Measurements from ENCODE around the gene B4GALNT4.
"Not testable (repeated sequence)": the region's sequence is repeated elsewhere in the genome, so short reads cannot be mapped to it uniquely, and the experiment has no call there.

The B4GALNT4 gene

DNA sequence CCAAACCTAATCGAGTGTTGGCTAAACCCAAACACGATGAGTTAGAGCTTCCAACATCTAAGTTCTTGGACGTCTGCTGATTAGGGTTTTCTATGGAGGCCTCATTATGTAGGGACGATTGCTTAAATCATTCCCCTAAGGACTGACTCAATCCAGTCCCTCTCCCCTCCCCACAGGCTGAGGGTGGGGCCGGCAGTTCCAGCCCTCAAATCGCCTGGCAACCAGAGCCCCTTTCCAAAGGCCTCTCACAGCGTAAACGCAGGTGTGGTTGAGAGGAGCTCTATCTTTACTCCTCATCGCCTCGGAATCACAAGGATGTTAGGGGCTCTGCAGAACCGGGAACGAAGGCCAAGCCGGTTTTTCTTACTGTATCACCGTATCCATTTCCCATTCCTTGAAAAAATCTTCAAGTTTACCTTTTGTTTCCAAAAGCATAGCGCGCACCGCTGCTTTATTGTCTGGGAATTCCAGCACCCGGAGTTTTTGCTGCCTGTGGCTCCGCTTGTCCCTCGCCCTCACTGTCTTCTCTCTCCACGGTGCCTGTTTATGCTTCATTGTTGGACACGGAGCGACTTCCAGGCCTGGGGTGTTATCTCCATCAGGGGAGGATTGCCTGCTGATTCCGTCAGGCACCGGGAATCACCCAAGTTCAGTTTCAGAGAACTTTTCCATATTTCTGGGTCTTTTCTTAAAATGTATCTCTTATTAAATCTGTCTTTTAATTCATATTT lies 34.9 kb upstream of the B4GALNT4 start:
- no peak for DNase-seq (ENCODE audit: low read depth)

DNA sequence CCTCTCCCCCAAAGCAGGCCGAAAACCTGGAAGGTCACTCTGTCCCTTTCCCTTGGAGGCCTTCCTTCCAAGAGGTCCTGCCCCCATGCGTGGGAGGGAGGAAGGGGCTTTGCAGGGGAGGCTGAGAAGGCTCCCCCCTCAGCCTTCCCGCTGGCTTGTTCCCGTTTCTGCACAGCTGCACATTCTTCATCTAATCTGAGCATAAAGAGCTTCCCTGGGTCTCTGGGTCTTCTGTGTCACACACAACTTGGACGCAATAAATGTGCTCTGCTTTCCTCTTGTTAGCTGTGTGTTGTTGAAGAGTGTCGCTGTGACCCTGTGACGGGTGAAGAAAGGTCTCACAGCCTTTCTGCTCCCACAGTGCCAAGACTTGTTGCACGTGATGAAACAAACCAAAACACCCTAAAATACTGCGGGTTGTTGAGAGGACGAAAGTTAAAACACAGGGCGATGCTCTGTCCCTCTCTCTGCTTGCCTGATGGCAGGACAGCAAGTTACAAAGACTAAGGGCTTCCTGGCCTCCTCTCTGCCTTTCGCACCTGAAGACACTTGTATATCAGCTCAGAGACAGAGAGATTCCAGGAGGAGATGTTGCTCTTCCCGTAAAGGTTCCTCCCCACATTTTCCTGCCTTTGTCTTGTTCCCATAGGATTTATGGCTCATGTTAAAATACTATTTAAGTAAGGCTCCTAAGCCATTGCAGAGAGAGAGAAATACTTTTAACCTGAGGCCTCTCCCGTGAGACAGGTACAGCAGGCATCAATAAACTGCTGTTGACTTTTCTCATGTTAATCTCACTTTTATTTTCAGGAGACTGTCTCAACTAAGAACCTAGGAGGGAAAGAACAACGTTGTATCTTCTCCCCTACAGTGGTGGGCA lies 33.3 kb upstream of the B4GALNT4 start:
- no peak for DNase-seq (ENCODE audit: low read depth)

DNA sequence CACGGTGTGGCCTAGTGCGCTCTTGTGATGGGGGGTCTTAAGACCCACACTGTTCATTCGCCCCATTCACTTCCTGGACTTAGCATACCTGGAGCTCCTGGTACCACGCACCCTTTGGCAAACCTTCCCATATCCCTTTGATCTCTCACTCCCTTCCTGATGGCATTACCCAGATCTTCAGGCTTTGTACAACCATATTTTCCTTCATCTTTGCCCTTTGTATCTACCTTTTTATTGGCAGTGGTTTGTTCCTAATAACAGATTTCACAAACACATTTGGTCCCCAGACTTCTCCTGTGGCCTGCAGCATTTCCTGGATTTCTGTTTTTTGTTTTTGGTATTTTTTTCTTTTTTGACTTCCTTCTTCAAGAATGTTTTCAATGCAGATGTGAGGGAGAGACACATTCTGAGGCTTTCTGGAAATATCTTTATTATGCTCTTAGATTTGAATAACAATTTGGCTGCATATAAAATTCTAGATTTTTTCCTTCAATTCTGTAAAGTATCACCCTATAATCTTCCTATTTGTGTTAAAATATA lies 32.6 kb upstream of the B4GALNT4 start:
- DNase-seq (ENCODE audit: low read depth) = no peak

DNA sequence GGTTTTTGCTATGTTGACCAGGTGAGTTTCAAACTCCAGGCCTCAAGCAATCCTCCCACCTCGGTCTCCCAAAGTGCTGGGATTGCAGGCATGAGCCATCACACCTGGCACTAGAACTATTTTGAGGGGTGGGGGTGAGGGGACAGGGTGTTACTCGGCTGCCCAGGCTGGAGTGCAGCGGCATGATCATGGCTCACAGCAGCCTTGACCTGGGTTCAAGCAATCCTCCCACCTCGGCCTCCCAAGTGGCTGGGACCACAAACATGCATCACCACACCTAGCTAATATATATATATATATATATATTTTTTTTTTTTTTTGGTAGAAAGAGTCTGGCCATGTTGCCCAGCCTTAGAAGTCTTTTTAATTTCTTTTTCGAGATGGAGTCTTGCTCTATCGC lies 31.6 kb upstream of the B4GALNT4 start:
- DNase-seq (ENCODE audit: low read depth) = no peak

DNA sequence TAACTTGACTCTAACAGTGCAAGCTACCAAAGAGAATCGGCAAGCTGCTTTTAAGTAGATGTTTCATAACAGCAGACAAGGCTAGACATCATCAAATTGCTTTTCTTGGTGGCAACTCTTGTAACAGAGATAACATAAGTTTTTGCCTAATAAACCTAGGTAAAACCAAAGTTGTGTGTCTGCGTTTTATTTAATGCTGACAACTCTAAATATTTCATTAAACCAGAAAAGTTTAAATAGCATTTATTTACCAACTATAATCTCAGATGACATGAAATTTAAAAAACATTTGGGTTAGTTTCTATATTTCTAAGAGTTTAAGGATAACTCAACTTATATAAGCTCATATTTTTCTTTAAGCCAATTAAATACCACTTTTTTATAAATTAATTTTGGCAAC lies 29.3 kb upstream of the B4GALNT4 start:
- DNase-seq (ENCODE audit: low read depth) = no peak

DNA sequence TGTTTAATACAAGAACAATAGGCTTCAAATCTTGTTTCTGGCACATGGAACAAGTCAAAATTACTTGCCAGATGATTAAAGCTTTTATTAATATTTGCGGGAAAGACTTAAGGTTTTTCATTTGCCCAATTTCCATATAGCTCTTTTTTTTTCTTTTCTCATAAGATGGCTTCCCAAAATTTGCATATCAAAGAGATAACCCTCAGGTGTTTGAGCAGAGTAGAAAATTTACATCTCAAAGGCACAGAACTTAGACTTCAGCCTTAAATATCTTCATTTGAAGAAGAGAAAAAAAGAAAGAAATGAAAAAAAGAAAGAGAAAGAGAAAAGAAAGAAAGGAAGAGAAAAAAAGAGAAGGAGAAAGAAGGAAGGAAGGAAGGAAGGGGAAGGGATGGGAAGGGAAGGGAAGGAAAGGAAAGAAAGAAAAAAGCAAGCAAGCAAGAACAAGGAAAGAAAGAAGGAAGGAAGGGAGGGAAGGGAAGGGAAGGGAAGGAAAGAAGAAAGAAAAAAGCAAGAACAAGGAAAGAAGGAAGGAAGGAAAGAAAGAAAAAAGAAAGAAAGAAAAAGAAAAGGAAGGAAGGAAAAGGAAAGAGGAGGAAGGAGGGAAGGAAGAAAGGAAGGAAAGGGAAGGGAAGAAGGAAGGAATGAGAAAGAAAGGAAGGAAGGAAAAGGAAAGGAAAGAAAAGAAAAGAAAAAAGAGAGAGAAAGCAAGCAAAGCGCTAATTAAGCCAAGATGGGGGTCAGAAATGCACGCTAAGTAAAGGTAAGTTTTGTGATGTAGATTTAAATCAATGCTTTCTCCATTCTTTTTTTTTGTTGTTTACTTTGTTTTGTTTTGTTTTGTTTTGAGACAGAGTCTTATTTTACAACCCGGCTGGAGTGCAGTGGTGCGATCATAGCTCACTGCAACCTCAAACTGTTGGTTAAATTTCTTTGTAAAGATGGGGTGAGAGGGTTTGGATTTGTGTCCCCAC lies 28.5 kb upstream of the B4GALNT4 start:
- DNase-seq (ENCODE audit: low read depth) = no peak

DNA sequence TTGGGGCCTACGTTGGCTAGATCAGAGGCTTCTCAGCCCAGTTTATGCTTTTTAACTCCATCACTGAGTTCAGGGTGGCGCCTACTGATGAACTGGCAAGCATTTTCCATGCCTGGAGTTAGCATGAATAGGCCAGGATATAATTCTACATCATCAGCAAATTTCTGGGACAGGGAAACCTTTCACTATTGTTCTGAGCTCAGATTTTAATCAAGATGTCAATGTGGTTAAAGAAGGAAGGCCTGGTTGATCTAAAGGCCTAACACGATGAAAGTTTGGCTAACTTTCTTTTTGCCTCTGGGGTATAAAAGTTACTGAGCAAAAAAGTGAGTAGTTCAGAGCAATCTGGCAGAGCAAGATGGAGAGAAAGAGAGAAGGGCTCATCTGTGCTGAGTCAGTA lies 27.0 kb upstream of the B4GALNT4 start:
- DNase-seq (ENCODE audit: low read depth) = no peak

DNA sequence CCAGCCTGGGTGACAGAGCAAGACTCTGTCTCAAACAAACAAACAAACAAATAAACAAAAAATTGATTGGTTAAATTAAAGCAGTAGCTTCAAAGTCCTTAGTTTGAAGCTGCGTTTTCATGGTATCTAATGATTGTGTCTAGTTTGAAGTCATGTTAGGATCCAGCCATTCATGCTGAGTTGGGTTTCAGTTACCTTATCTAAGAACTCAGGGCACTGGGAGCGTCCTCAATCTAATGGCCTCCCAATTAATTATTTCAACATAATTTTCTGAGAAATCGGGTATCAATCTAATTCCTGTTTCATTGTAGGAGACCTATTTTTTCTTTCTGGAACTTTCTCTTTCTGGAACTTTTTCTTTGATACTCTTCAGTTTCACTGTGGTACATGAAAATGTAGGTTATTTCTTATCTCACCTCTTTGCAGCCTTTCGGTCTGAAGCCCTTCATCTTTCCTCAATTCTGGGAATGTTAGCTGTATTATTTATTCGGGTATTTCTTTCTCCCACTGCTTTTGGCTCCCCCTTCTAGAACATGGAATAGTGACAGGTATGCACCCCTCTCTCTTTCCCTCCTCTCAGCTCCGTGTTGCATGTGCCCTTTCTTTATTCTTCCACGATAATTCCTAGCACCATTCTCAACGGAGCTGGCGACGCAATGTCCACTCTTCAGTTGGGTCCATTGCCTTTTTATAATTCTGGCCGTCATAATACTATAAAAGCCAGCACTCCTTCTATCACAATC lies 24.3 kb upstream of the B4GALNT4 start:
- no peak for DNase-seq (ENCODE audit: low read depth)

DNA sequence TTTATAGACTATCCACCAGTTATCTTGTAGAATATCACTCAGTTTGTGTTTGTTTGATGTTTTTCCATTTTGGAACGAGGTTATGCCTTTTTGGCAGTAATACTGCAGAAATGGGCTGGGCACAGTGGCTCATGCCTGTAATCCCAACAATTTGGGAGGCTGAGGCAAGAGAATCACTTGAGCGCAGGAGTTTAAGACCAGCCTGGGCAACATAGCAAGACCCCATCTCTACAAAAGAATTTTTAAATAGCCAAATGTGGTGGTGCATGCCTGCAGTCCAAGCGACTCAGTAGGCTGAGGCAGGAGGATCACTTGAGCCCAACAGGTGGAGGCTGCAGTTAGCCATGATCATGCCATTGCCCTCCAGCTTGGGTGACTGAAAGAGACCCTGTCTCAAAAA lies 22.8 kb upstream of the B4GALNT4 start:
- no peak for DNase-seq (ENCODE audit: low read depth)

DNA sequence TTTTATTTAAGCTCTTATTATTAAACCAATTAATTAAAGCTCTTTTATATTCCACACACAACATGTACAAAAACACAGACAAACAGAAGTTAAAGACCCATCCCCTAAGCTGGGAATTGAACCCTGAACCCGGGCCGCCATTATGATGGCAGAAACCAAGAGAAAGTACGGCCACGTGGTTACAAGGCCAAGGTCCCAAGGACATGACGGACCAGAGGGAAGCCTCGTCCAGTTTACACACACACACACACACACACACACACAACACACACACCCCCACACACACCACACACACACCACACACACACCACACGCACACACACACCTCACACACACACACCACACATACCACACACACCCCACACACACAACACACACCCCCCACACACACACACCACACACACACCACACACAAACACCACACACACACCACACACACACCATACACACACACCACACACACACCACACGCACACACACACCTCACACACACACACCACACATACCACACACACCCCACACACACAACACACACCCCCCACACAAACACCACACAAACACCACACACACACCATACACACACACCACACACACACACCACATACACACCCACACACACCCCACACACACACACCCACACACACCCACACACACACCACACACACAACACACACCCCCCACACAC lies 19.9 kb upstream of the B4GALNT4 start:
- DNase-seq (ENCODE audit: low read depth) = not testable (repeated sequence)

DNA sequence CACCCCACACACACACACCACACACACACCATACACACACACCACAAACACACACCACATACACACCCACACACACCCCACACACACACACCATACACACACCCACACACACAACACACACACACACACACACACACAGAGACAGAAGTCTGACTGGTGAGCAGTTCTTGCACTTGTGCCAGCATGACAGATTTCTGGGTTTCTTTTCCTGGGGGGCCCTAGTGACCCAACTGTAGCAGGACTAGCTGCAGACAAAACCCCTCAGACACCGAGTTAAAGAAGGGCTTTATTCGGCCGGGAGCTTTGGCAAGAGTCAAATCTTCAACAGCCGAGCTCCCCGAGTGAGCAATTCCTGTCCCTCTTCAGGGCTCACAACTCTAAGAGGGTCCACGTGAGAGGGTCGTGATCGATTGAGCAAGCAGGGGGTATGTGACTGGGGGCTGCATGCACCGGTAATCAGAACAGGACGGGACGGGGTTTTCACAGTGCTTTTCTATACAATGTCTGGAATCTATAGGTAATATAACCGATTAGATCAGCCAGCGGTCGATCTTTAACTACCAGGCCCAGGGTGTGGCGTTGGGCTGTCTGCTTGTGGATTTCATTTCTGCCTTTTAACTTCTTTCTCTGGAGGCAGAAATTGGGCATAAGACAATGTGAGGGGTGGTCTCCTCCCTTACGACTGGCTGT lies 19.1 kb upstream of the B4GALNT4 start:
- not testable (repeated sequence) for DNase-seq (ENCODE audit: low read depth)

DNA sequence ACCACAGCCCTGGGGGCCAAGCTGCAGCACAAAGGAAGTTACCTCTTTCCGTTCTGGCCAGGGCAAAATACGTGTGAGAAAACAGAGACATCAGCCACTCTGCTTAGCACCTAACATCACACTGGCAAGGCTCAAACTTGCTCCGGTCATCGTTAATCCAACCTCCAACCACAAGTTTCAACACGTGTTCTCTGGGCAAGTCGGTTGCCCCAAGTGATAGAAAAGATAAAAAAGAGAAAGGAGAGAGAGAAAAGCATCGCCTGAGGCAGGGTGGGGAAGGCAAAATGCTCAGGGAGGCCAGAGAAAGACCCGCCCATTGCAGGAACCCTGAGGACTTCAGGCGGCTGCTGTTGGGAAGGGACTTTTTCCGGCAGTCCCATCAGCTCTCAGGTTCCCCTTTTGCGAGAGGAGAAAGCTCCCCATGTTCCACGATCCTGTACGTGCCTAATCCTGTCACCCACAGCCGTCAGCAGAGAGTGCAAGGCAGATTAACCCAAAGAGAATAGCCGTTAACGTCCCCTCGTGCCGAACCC lies 18.5 kb upstream of the B4GALNT4 start:
- no peak for DNase-seq (ENCODE audit: low read depth)

DNA sequence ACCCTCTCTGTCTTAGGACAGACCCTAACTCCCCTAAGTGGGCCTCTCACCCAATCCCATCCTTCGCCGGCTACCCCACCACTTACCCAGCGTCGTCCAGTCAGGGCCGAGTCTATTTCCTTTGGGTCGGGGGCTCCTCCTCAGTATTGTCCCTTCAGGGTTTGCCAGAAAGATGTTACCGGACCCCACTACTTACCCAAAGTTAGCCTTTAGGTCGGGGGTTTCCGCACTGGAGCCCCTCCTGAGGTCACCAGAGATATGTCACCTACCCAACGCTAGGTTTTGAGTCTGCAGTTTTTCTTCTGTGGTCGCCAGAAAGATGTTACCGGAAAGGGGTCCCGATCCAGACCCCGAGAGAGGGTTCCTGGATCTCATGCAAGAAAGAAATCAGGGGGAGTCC lies 17.9 kb upstream of the B4GALNT4 start:
- DNase-seq (ENCODE audit: low read depth) = no peak

DNA sequence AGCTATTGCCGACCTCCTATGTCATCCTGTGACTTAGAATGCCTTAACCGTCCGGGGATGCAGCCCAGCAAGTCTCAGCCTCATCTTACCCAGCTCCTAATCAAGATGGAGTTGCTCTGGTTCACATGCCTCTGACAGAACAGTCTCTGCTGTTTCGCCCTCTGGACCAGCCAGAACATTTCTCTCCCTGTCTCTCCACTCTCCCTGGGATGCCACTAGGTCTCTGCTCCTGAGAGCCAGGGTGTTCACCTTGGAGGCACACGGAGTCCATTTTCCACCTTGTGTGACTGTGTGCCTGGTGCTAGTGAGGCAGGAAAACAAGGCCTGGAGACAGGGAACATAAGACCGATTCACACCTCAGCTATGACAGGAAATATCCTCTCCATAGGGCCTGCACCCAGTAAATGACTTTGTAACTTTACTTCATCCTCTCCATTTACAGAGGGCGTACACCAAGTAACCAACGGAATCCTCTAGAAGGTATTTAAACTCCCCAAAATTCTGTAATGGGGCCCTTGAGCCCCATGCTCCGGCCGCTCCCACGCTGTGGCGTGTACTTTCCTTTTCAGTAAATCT lies 16.8 kb upstream of the B4GALNT4 start:
- no peak for DNase-seq (ENCODE audit: low read depth)

DNA sequence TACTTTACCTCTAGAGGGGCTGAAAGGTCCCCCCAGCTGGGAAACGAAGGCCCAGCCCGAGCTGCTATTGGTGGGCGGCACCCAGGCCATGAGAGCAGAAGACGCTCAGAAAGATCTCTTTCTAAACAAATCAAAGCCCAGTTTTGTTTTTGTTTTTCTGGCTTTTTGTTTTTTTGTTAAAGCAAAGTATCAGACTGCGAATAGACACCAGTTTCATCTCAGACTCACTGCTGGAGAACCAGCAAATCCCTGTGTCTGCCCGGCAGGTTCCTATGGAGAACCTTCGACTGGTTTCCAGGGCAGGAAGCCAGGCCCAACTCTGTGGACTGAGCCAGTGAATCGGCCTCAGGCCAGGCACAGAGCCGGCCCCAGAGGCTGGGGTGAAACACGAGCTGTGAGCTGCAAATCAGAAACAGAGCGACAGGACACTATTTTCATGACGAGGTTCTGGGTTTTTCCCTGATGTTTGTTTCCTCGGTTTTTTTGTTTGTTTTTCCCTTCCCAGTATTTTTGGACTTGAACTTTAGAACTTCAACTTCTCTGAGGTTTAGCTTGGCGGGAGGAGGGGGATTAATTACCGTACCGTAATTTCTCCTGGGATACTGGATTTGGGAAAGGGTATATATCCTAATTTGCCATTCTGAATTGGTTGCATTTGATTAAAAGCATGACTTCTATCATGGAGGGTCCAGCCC lies 16.0 kb upstream of the B4GALNT4 start:
- no peak for DNase-seq (ENCODE audit: low read depth)

DNA sequence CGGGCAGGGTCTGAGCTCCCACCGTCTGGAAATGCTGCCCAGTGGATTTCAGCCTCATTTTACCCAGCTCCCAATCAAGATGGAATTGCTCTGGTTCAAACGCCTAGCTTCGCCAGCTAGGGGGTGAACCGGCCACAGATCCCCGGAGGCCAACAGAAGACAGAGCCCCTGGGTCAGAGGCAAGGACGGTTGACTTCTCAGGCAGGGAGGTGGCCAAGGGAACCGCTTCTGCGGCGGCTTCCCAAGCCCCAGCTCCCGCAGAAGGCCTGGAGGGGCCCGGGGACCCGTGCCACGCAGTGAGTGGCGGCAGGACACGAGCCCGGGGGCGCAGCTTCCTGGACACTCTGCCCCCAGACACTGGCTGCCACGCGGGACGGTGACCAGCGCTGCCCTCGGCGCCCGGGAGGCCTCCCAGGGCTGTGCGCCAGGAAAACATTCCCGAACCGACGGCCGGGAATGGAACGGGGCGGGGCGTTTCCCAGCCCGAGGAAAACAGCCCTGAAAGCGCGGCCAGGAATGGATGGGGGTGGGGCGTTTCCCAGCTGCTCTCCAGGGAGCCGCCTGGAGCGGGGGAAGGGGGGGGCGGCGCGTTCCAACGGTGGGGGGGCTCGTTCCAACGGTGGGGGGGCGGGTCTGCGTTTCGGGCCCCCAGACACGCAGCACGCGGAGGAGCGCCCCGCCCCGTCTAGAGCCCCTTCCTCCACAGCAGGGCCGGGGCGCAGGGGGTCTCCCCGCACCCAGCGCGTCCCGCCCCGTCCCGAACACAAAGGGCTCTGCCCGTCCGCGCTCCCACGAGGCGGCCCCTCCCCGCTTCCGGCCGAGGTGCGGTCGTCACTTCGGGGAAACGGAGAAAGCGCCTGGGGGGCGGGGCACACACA lies 13.5 kb upstream of the B4GALNT4 start:
- peak; percentile 84 for DNase-seq (ENCODE audit: low read depth)

DNA sequence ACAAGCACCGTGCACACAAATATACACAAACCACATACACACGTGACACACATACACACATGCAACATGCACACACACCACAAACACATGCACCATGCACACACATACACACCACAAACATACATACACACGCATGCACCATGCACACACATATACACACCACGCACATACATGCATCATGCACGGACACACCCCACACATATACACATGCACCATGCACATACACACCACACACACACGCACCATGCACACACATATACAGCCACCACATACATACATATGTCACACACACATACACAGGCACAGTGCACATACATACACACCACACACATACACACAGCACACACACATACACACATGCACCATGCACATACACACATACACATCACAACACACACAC lies 12.7 kb upstream of the B4GALNT4 start:
- DNase-seq (ENCODE audit: low read depth) = no peak

DNA sequence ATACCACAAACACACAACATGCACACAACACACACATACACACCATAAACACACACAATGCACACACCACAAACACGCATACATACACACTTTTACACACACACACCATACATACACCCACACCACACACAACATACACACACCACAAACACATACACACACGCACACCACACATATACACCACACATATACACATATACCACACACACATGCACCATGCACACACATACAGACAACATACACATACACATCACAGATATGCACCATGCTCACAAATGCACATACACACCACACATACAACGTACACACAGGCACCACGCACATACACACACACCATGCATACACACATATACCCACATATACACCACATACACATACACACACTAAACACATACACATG lies 11.7 kb upstream of the B4GALNT4 start:
- no peak for DNase-seq (ENCODE audit: low read depth)

Data from activated T-cell treated with anti-CD3 and anti-CD28 coated beads for 1 hour (primary cell).